Measurements from ENCODE around the gene B4GALT1.

Gene B4GALT1

DNA sequence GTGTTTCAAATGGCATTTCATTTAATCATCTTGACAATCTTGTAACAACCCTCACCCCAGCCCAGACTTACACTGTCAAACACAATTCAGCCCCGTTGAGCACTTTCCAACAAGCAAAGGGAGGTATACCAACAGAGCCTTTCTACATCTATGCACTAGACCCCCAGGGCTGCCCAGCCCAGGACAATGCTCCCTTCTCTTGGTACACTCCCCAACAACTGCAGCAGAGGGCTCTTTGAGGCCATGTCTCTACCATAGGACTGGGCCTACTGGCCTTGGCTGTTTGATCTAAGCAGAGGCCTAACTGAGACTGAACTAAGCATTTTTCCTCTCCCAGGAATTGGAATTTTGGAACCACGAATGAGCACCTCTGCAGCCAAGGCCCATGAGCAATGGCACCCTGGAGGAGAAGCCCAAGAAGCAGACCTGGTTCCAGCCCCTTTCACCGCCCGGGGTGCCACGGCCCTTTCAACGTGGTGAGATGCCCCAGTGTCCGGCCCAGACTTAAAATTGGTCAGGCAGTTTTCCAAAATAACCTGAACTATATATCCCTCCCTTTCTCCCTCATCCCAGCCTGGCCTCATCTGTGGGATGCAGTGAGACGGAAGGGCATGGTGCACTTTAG lies 43.6 kb downstream of the B4GALT1 start:
- no peak for TF ChIP-seq Cebpa-rat (IDR thresholded peaks at IDR 0.05)
- Histone ChIP-seq H4K20me1 (peaks cover 0 to 81% (median 10%) of the 10 kb centered on the region in 11 experiments; a peak in 14 of 22 replicates), H3K27me3 (no peaks in the 10 kb centered on the region), H3K27ac (peak overlapping the region in 4 of 11 experiments; percentile 73 to 78 (median 76); a peak in 6 of 22 replicates), H3K4me1 (peaks cover 59 to 87% (median 76%) of the 10 kb centered on the region in 10 experiments), H3K4me2 (peak overlapping the region; percentile 9 to 96 (median 84); a peak in 18 of 22 replicates), H3K36me3 (peaks cover 47 to 94% (median 72%) of the 10 kb centered on the region in 11 experiments), H3K9ac (no peak overlapping the region), H3K9me3 (replicated peaks in 1 of 11) (no peaks in the 10 kb centered on the region), H3K4me3 (no peak overlapping the region)

DNA sequence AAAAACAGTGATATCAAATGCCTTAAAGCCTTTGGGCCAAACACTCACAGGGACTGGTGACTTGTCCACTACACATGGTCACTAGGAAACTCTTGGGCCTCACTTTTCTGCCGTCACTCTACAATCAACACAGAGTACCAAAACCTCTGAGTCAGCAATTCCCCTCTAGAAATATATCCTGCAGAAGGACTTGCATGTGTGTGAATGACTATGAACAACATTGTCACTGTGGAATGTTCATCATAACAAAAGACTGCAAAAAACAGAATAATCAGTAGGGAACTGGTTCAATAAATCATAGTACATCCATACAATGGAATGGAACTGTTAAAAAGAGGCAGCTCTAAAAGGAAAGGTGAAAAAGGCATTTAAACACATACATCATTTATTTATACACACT lies 46.5 kb downstream of the B4GALT1 start:
- Histone ChIP-seq H3K4me3 (no peak overlapping the region), H3K9me3 (replicated peaks in 1 of 11) (no peaks in the 10 kb centered on the region), H3K36me3 (peaks cover 33 to 82% (median 59%) of the 10 kb centered on the region in 11 experiments), H4K20me1 (peaks cover 3 to 60% (median 27%) of the 10 kb centered on the region in 11 experiments; a peak in 19 of 22 replicates), H3K4me1 (peaks cover 70 to 88% (median 84%) of the 10 kb centered on the region in 10 experiments), H3K27ac (no peak overlapping the region), H3K27me3 (no peaks in the 10 kb centered on the region), H3K4me2 (peak overlapping the region in 4 of 11 experiments; percentile 17 to 54 (median 40); a peak in 6 of 22 replicates), H3K9ac (no peak overlapping the region)
- no peak for TF ChIP-seq Cebpa-rat (IDR thresholded peaks at IDR 0.05)

DNA sequence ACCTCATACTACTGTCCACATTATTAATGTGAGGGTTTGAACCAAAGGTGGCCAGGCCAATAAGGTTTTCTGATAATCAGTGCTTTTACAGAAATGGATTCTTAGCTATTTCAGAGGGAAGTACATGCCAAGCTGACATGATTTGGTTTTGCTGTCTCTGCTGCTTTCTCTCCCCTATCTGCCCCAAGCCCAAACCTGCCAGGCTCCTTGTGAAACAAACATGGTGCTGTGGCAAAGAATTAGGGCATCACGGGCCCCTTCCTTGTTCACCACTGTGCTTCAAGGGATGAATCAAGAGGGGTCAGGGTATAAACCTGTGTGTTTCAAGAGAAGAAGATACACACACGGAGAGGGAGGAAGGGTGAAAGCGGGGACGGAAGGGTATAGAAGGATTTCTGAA lies 49.3 kb downstream of the B4GALT1 start:
- Histone ChIP-seq H3K4me3 (peak overlapping the region in 2 of 10 experiments; percentile 9; a peak in 1 of 20 replicates), H3K9ac (peak overlapping the region in 9 of 11 experiments; percentile 39 to 81 (median 70); a peak in 10 of 22 replicates), H3K27ac (peak overlapping the region in 9 of 11 experiments; percentile 59 to 90 (median 79); a peak in 16 of 22 replicates), H3K36me3 (peaks cover 60 to 86% (median 75%) of the 10 kb centered on the region in 11 experiments), H4K20me1 (peaks cover 0 to 60% (median 17%) of the 10 kb centered on the region in 11 experiments; a peak in 17 of 22 replicates), H3K9me3 (replicated peaks in 1 of 11) (no peaks in the 10 kb centered on the region), H3K27me3 (no peaks in the 10 kb centered on the region), H3K4me2 (peak overlapping the region; percentile 70 to 91 (median 81)), H3K4me1 (peaks cover 44 to 78% (median 62%) of the 10 kb centered on the region in 10 experiments)
- no peak for TF ChIP-seq Cebpa-rat (IDR thresholded peaks at IDR 0.05)

DNA sequence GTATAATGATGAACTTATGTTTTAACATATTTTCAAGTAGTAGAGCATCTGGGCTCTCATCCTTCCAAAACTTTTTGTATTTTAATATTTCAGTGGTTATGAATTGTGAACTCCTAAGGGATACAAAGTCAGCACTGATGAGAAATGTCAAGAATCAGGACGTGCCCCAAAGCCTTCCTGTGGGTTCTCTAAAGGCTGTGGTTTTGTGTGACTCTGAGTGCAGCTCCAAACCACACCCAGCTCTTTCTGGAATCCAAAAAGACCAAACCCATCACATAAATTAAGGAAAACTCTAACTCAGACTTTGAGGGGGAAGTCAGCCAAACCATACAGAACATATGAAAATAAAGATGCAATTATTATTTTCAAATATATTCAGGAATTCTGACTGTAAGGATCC lies 49.8 kb downstream of the B4GALT1 start:
- Histone ChIP-seq H3K36me3 (peaks cover 62 to 86% (median 76%) of the 10 kb centered on the region in 11 experiments), H3K27me3 (no peaks in the 10 kb centered on the region), H3K4me2 (peak overlapping the region; percentile 70 to 91 (median 81)), H3K4me1 (peaks cover 42 to 78% (median 62%) of the 10 kb centered on the region in 10 experiments), H4K20me1 (peaks cover under 1 to 60% (median 17%) of the 10 kb centered on the region in 11 experiments; a peak in 18 of 22 replicates), H3K27ac (peak overlapping the region; percentile 59 to 90 (median 76); a peak in 21 of 22 replicates), H3K4me3 (peak overlapping the region in 2 of 10 experiments; percentile 9; a peak in 1 of 20 replicates), H3K9me3 (replicated peaks in 1 of 11) (no peaks in the 10 kb centered on the region), H3K9ac (peak overlapping the region; percentile 39 to 81 (median 70); a peak in 20 of 22 replicates)
- TF ChIP-seq Cebpa-rat (IDR thresholded peaks at IDR 0.05), result no peak

DNA sequence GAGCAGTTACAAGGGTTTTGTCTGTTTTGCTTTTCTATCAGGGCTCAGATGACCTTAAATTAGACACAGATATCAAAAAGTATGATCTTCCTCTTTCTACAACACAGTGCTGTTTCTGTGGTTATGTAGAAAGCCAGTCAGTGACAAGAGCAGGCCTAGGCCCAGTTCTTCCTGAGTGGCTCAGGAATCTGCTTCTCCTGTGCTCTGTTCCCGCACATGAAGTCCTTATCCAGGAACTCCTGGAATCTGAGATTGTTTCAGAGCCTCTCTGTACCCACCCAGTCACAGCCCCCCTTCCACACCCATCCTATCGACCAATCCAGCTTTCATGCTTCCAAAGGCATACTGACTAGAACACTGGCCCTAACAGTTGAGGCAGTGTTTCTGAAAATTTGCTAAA lies 50.3 kb downstream of the B4GALT1 start:
- peak overlapping the region; percentile 39 to 81 (median 70); a peak in 21 of 22 replicates for H3K9ac ChIP-seq
- 0 out of 20 replicates have a peak overlapping the region, but pooled peaks of 2 of the 10 experiments have one; percentile 9 to 20 for H3K4me3 ChIP-seq
- H3K27ac ChIP-seq, result peak overlapping the region; percentile 59 to 90 (median 76); a peak in 21 of 22 replicates
- peak overlapping the region; percentile 70 to 91 (median 81) for H3K4me2 ChIP-seq
- H3K4me1 ChIP-seq, result peaks cover 44 to 82% (median 60%) of the 10 kb centered on the region in 10 experiments
- H3K36me3 ChIP-seq, result peaks cover 63 to 86% (median 76%) of the 10 kb centered on the region in 11 experiments
- H3K27me3 ChIP-seq, result no peaks in the 10 kb centered on the region
- H3K9me3 ChIP-seq (replicated peaks in 1 of 11), result no peaks in the 10 kb centered on the region
- TF ChIP-seq Cebpa-rat (IDR thresholded peaks at IDR 0.05), result no peak
- H4K20me1 ChIP-seq, result peaks cover 3 to 60% (median 20%) of the 10 kb centered on the region in 11 experiments; a peak in 18 of 22 replicates

DNA sequence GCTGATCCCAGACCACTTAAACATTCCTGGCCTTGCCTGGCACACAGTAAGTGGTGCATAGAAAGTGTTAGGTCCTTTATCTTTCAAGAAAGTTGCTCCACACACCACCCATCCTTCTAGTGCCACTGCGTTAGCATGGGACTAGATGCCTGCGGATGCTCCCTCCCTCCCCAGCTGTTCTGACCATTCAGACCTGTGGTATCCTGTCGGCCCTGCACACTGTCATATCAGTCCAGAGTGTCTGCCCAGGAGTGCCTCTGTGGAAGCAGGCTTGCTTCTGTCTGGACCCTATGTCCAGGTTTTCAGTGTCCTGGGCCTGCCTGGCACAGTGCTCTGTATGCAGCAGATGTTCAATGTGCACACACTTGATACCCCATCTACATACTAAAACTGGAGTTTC lies 52.4 kb downstream of the B4GALT1 start:
- Histone ChIP-seq H3K4me2 (no peak overlapping the region; a peak in 1 of 22 replicates), H3K36me3 (peaks cover 56 to 86% (median 74%) of the 10 kb centered on the region in 11 experiments), H3K4me1 (peaks cover 42 to 68% (median 57%) of the 10 kb centered on the region in 10 experiments), H3K9me3 (replicated peaks in 1 of 11) (no peaks in the 10 kb centered on the region), H3K27ac (no peak overlapping the region), H3K9ac (no peak overlapping the region), H3K27me3 (no peaks in the 10 kb centered on the region), H3K4me3 (no peak overlapping the region), H4K20me1 (peaks cover 3 to 58% (median 21%) of the 10 kb centered on the region in 11 experiments; a peak in 18 of 22 replicates)
- no peak for TF ChIP-seq Cebpa-rat (IDR thresholded peaks at IDR 0.05)

DNA sequence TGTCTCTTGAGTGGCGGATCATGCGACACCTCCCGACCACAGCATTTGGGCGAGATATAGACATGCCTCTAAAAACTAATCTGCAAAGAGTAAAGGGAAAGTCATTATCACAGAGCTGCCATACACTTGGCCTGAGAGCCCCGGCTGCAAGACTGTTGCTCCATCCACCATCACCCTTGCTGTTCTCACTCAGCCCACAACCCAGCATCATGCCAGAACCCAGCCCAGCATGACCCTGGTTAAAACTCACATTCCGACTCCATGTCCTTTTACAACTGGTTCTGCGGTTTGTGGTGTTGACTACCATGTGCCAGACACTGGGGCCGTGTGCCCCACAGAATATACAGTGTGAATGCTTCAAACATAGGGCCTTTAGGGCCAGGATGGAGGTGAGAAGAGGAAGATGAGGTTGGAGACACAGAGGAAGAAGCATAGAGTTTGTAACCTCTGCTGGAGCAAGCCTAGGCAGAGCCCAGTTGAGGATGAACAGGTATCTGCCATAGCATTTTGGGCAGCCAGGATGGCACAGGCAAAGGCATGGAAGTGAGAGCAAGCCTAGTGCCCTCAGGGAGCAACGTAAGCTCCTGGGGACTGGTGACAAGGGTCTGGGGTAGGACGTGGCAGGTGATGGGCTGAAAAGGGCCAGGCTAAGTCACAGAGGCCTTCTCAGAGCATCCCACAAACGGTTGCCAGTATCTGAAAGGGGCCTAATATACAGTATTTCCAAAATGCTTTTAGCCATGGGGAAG lies 53.2 kb downstream of the B4GALT1 start:
- Histone ChIP-seq H3K27me3 (no peaks in the 10 kb centered on the region), H3K4me1 (peaks cover 40 to 61% (median 52%) of the 10 kb centered on the region in 10 experiments), H3K9ac (no peak overlapping the region), H3K36me3 (peaks cover 56 to 82% (median 66%) of the 10 kb centered on the region in 11 experiments), H3K4me3 (no peak overlapping the region), H3K27ac (0 out of 22 replicates have a peak overlapping the region, but pooled peaks of 1 of the 11 experiments have one; percentile 12), H3K9me3 (replicated peaks in 1 of 11) (no peaks in the 10 kb centered on the region), H4K20me1 (peaks cover 3 to 64% (median 21%) of the 10 kb centered on the region in 11 experiments; a peak in 17 of 22 replicates), H3K4me2 (no peak overlapping the region)
- no peak for TF ChIP-seq Cebpa-rat (IDR thresholded peaks at IDR 0.05)

DNA sequence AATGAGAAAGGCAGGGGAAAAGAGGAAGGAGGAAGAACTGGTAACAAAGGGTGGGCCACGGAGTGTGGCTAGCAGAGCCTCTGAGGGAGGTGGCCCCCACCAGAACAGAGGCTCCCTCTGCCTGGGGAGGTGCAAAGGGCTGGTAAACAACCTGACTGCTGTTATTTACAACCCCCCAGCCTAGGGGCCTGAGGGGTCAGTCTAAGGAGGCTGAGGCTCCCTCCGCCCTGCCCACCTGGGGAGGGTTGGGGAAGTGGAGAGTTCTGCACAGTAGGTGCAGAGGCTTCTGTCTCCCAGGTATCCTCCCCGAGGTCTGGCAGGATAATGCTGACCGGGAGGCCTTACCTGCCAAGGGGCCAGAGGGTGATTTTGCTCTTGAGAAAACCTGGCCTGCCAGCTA lies 55.0 kb downstream of the B4GALT1 start:
- H3K9me3 ChIP-seq (replicated peaks in 1 of 11), result no peaks in the 10 kb centered on the region
- peaks cover 30 to 56% (median 45%) of the 10 kb centered on the region in 10 experiments for H3K4me1 ChIP-seq
- no peaks in the 10 kb centered on the region for H3K27me3 ChIP-seq
- no peak overlapping the region for H3K27ac ChIP-seq
- H3K4me2 ChIP-seq, result no peak overlapping the region
- no peak overlapping the region for H3K4me3 ChIP-seq
- no peak overlapping the region for H3K9ac ChIP-seq
- TF ChIP-seq Cebpa-rat (IDR thresholded peaks at IDR 0.05), result no peak
- peaks cover 3 to 61% (median 12%) of the 10 kb centered on the region in 11 experiments; a peak in 11 of 22 replicates for H4K20me1 ChIP-seq
- peaks cover 55 to 79% (median 66%) of the 10 kb centered on the region in 11 experiments for H3K36me3 ChIP-seq
